Measurements from ENCODE around the gene FARSB.

FARSB gene

DNA sequence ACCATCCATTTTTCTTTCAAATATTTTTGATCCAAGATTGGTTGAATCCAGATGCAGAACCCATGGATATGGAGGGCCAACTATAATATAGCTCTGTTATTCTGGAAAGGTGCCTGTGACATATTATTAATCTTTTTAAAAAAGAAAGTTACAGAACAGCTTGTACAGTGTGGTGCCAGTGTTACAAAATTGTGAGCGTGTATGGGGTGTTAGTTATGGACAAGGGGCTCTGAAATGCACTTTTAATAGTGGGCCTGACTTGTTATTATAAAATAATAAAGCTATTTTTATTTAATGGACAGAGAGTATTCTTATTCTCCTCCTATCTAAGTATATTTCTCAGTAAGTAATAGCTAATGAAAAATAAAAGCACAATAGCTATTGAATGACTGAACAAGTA lies 111.2 kb downstream of the FARSB start:
- no peak overlapping the region for H3K4me3 ChIP-seq (ENCODE audit: low read depth, low read length)
- TF ChIP-seq, protein P1, sequence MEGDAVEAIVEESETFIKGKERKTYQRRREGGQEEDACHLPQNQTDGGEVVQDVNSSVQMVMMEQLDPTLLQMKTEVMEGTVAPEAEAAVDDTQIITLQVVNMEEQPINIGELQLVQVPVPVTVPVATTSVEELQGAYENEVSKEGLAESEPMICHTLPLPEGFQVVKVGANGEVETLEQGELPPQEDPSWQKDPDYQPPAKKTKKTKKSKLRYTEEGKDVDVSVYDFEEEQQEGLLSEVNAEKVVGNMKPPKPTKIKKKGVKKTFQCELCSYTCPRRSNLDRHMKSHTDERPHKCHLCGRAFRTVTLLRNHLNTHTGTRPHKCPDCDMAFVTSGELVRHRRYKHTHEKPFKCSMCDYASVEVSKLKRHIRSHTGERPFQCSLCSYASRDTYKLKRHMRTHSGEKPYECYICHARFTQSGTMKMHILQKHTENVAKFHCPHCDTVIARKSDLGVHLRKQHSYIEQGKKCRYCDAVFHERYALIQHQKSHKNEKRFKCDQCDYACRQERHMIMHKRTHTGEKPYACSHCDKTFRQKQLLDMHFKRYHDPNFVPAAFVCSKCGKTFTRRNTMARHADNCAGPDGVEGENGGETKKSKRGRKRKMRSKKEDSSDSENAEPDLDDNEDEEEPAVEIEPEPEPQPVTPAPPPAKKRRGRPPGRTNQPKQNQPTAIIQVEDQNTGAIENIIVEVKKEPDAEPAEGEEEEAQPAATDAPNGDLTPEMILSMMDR (IDR thresholded peaks at IDR 0.05; ENCODE audit: low read depth, low read length) = no peak
- DNase-seq (ENCODE audit: low read depth, low spot score) = no peak
- in situ Hi-C loops (cut with HindIII; ENCODE audit: low sequenced_read_pairs) = no loop called here

DNA sequence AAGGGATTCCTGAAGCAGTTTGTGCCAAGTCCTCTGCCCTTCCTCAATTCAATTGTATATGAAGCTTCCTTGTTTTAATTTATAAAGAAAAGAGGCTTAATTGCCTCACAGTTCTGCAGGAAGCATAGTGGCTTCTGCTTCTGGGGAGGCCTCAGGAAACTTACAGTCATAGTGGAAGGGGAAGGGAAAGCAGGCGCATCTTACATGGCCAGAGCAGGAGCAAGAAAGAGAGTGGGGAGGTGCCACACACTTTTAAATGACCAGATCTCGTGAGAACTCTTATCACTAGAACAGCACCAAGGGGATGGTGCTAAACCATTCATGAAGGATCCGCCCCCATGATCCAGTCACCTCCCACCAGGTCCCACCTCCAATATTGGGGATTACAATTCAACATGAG lies 117.4 kb downstream of the FARSB start:
- in situ Hi-C loops (cut with HindIII; ENCODE audit: low sequenced_read_pairs) = no loop called here
- DNase-seq (ENCODE audit: low read depth, low spot score) = no peak
- H3K4me3 ChIP-seq (ENCODE audit: low read depth, low read length) = no peak overlapping the region
- TF ChIP-seq, protein P1 (IDR thresholded peaks at IDR 0.05; ENCODE audit: low read depth, low read length) = no peak

DNA sequence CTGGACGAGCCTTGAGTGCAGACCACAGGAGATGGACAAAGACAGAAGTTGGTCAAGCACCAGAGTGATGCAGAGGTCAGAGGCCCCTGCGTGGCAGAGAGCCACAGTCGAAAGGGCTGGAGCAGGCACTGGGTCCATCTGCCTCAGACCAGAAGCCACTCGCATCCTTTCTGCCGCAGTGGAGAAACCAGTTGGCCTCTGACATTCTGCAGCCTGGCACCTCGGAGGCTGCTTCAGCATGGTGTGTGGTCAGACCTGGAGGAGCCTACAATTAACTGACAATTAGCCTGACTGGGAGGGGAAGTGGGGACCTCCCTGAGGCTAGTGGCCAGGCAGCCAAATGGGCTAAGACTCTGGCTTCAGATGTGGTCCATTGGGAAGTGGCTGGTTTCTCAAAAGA lies 120.4 kb downstream of the FARSB start:
- no peak overlapping the region for H3K4me3 ChIP-seq (ENCODE audit: low read depth, low read length)
- DNase-seq (ENCODE audit: low read depth, low spot score) = no peak
- TF ChIP-seq, protein P1 (IDR thresholded peaks at IDR 0.05; ENCODE audit: low read depth, low read length) = no peak
- in situ Hi-C loops (cut with HindIII; ENCODE audit: low sequenced_read_pairs) = no loop called here

DNA sequence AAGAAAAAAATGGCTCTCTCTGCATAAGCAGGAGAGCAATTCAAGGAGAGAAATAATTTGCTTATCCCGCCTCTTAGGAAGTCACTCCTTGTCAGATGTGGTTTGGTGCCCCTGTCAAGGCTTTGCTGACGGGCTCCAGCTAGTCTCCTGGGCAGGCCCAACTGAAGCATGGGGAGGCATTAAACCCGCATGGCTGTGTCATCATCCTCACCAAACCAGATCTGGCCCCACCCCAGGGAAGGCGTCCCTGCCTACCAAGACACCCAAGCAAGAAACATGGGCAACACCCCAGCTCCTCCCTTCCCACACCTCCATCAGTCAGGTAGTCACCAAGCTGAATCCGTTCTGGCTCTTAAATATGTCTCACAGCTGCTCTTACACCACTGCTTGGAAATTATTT lies 123.6 kb downstream of the FARSB start:
- H3K4me3 ChIP-seq (ENCODE audit: low read depth, low read length) = no peak overlapping the region
- TF ChIP-seq, protein P1 (IDR thresholded peaks at IDR 0.05; ENCODE audit: low read depth, low read length) = no peak
- DNase-seq (ENCODE audit: low read depth, low spot score) = no peak
- in situ Hi-C loops (cut with HindIII; ENCODE audit: low sequenced_read_pairs) = no loop called here

DNA sequence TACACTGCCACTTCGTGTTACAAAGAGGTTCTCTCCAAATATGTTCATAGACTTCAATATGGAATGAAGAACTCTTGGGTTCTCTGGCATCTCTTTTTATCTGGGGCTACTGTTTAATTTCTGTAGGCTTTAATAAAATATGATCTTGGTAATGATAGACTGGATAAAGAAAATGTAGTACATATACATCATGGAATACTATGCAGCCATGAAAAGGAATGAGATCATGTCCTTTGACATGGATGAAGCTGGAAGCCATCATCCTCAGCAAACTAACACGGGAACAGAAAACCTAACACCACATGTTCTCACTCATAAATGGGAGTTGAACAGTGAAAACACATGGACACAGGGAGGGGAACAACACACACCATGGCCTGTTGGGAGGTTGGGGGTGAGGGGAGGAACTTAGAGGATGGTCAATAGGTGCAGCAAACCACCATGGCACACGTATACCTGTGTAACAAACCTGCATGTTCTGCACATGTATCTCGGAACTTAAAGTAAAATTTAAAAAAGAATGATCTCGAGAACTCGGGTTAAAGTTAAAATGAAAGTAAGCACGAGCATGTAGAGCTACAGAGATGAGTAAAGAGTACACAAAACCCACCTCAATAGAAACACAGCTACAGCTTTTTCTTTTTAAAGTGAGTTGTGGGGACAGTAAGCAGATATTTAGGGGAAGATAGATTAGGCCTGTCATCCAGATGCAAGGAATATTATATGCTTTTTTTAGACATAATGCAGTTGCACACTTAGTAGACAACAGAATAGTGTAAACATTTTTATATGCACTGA lies 129.2 kb downstream of the FARSB start:
- in situ Hi-C loops (cut with HindIII; ENCODE audit: low sequenced_read_pairs) = no loop called here
- no peak for DNase-seq (ENCODE audit: low read depth, low spot score)
- TF ChIP-seq, protein P1 (IDR thresholded peaks at IDR 0.05; ENCODE audit: low read depth, low read length) = no peak
- no peak overlapping the region for H3K4me3 ChIP-seq (ENCODE audit: low read depth, low read length)

DNA sequence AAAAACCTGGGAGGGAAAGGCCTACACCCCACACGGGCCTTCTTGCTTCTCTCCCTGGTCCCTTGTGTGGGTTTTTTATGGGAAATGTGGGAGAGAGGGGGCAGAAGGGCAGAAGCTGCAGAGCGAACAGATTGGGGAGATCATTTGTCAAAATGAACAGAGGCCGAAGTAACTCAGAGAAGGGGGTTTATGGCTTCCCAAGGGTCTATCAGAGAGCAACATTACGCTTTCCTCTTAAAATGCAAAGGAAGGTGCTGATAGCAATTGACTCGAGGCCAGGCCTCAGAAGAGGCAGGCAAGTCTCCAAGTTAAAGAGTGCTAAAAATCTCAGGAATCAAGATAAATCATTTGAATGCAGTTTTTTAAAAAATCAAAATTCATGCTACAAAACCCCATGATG lies 130.1 kb downstream of the FARSB start:
- TF ChIP-seq, protein P1 (IDR thresholded peaks at IDR 0.05; ENCODE audit: low read depth, low read length) = no peak
- in situ Hi-C loops (cut with HindIII; ENCODE audit: low sequenced_read_pairs) = no loop called here
- DNase-seq (ENCODE audit: low read depth, low spot score) = no peak
- no peak overlapping the region for H3K4me3 ChIP-seq (ENCODE audit: low read depth, low read length)
